Neuronal stem cell (in vitro differentiated cells): Measurements from ENCODE around the gene OSBPL2.
A peak's percentile ranks its signal among the peaks of the same experiment; 100 is the strongest.

Source experiments
- DNase-seq: peaks from one replicate; pipeline ENCODE4 v3.0.0-alpha.2; 2013; ENCODE audit warnings: low spot score
- H2AFZ ChIP-seq: one replicate; pipeline ENCODE4 v1.6.1; 2013; ENCODE audit warnings: mild to moderate bottlenecking, low read length, inconsistent platforms
- H2AK5ac ChIP-seq: 2 replicates; pipeline ENCODE4 v1.6.1; 2013; ENCODE audit warnings: low read depth, mild to moderate bottlenecking, inconsistent platforms, low read length, moderate library complexity, mixed read lengths
- H2BK120ac ChIP-seq: 2 replicates; pipeline ENCODE4 v1.6.1; 2013; ENCODE audit warnings: low read depth, mild to moderate bottlenecking, inconsistent platforms, low read length, moderate library complexity, mixed read lengths
- H2BK12ac ChIP-seq: one replicate; pipeline ENCODE4 v1.6.1; 2013; ENCODE audit warnings: low read length, inconsistent platforms
- H2BK15ac ChIP-seq: 2 replicates; pipeline ENCODE4 v1.6.1; 2013; ENCODE audit warnings: mild to moderate bottlenecking, low read length, inconsistent platforms, mixed read lengths
- H2BK5ac ChIP-seq: one replicate; pipeline ENCODE4 v1.6.1; 2013; ENCODE audit warnings: inconsistent platforms, mild to moderate bottlenecking, low read length, moderate library complexity
- H3K14ac ChIP-seq: one replicate; pipeline ENCODE4 v1.6.1; 2013; ENCODE audit warnings: low read length, inconsistent platforms
- H3K18ac ChIP-seq: 2 replicates; pipeline ENCODE4 v1.6.1; 2013; ENCODE audit warnings: low read length, inconsistent platforms
- H3K23ac ChIP-seq: 2 replicates; pipeline ENCODE4 v1.6.1; 2013; ENCODE audit warnings: low read depth, mild to moderate bottlenecking, mixed read lengths, low read length, inconsistent platforms; ENCODE audit not compliant: poor library complexity
- H3K27ac ChIP-seq: replicated peaks from 3 replicates; pipeline ENCODE4 v1.5.1; 2013; ENCODE audit warnings: low read length, inconsistent platforms
- H3K27me3 ChIP-seq, 3 experiments: 2 replicates each; pipeline ENCODE4 v1.6.1; 2013; ENCODE audit warnings: low read length in 3 of 3, mild to moderate bottlenecking in 2 of 3, inconsistent platforms in 1 of 3, low read depth in 1 of 3, mixed read lengths in 1 of 3, moderate library complexity in 1 of 3; ENCODE audit not compliant: control insufficient read depth in 3 of 3, insufficient read depth in 3 of 3
- H3K36me3 ChIP-seq, 2 donors: replicated peaks in 1 of 2; 2 replicates each; pipeline ENCODE4 v1.6.1; 2013; ENCODE audit warnings: low read length in 2 of 2; ENCODE audit not compliant: control insufficient read depth in 2 of 2, insufficient read depth in 2 of 2
- H3K4ac ChIP-seq: 2 replicates; pipeline ENCODE4 v1.6.1; 2013; ENCODE audit warnings: inconsistent platforms, mild to moderate bottlenecking, low read length, moderate library complexity
- H3K4me1 ChIP-seq, 2 donors: 1 replicate in 1 of 2; 2 replicates in 1 of 2; pipeline ENCODE4 v1.6.1; 2013; ENCODE audit warnings: low read length in 2 of 2, low read depth in 1 of 2; ENCODE audit not compliant: control insufficient read depth in 2 of 2, insufficient read depth in 1 of 2
- H3K4me2 ChIP-seq: one replicate; pipeline ENCODE4 v1.6.1; 2013; ENCODE audit warnings: mild to moderate bottlenecking, low read length, inconsistent platforms; ENCODE audit not compliant: insufficient read depth, poor library complexity, severe bottlenecking
- H3K4me3 ChIP-seq, 2 donors: 2 replicates each; pipeline ENCODE4 v1.5.1; 2013; ENCODE audit warnings: low read length in 2 of 2, mild to moderate bottlenecking in 2 of 2, inconsistent platforms in 1 of 2, moderate library complexity in 1 of 2
- H3K79me1 ChIP-seq: one replicate; pipeline ENCODE4 v1.6.1; 2013; ENCODE audit warnings: low read depth, mild to moderate bottlenecking, inconsistent platforms, low read length, moderate library complexity
- H3K9ac ChIP-seq: one replicate; pipeline ENCODE4 v1.6.1; 2013; ENCODE audit warnings: mild to moderate bottlenecking, low read depth, low read length, inconsistent platforms; ENCODE audit not compliant: poor library complexity
- H3K9me3 ChIP-seq, 2 donors: replicated peaks in 1 of 2; 2 replicates each; pipeline versions ENCODE3 to v1.6.1; 2013; ENCODE audit warnings: low read length in 2 of 2, mild to moderate bottlenecking in 2 of 2, inconsistent platforms in 1 of 2, low read depth in 1 of 2, mixed read lengths in 1 of 2, moderate library complexity in 1 of 2; ENCODE audit not compliant: control insufficient read depth in 2 of 2, insufficient read depth in 1 of 2
- H4K8ac ChIP-seq: one replicate; pipeline ENCODE4 v1.6.1; 2013; ENCODE audit warnings: low read depth, mild to moderate bottlenecking, inconsistent platforms, low read length, moderate library complexity
- H4K91ac ChIP-seq: one replicate; pipeline ENCODE4 v1.6.1; 2013; ENCODE audit warnings: low read length, low read depth, mild to moderate bottlenecking, inconsistent platforms; ENCODE audit not compliant: poor library complexity
- WGBS, 2 donors: extraction: QIAGEN DNeasy Blood & Tissue Kit; methylation state at CpG; one replicate each; pipeline ENCODE4 v1.1.7; 2013; ENCODE audit warnings: missing lambda C conversion rate in 2 of 2, mixed read lengths in 1 of 2; ENCODE audit not compliant: insufficient read length in 2 of 2, insufficient replicate concordance in 1 of 2; ENCODE audit errors: extremely low coverage in 2 of 2; 5-methylcytosine and 5-hydroxymethylcytosine counted together

The OSBPL2 gene

DNA sequence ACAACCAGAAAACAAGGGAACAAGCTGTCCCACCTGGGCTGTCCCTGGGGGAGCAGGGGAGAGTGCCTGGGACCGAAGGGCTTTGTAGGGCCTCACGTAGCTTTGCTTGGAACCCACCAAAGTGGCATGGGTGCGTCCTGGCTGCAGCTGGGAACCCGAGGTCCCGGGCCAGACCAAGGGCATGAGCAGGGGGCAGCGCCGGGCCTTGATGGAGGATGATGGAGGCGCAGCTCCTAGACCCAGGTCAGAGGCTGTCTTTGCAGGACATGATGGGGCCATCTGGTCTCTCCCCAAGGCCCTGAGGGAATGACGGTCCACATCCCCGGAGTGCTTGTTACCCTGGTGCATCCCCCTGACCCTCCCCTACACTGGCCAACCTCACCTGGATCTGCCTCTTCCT is 7.6 kb upstream of the OSBPL2 start:
- Histone ChIP-seq H3K27ac (no peak overlapping the region), H3K79me1 (no peaks in the 10 kb centered on the region), H3K4me1 (peaks cover 13 to 18% of the 10 kb centered on the region in 2 donors), H2BK15ac (peak overlapping the region; percentile 69), H3K23ac (peak overlapping the region; percentile 16), H2AK5ac (peak overlapping the region; percentile 60), H3K4me2 (no peak overlapping the region), H3K27me3 (peaks cover 0 to 23% (median 0%) of the 10 kb centered on the region in 3 experiments), H3K4ac (peak overlapping the region; percentile 8), H4K91ac (no peak overlapping the region), H2BK120ac (no peak overlapping the region), H3K9ac (no peak overlapping the region), H3K9me3 (peaks cover 0 to 7% of the 10 kb centered on the region in 2 donors), H2AFZ (no peak overlapping the region), H2BK5ac (no peak overlapping the region), H3K18ac (peak overlapping the region; percentile 44), H3K4me3 (peak overlapping the region in 1 of 2 donors; percentile 49), H3K14ac (no peak overlapping the region), H2BK12ac (no peak overlapping the region), H4K8ac (no peak overlapping the region), H3K36me3 (no peaks in the 10 kb centered on the region)
- WGBS, 2 donors, result no CpG with 5 or more reads among the region's 10 CpGs
- no peak for DNase-seq

DNA sequence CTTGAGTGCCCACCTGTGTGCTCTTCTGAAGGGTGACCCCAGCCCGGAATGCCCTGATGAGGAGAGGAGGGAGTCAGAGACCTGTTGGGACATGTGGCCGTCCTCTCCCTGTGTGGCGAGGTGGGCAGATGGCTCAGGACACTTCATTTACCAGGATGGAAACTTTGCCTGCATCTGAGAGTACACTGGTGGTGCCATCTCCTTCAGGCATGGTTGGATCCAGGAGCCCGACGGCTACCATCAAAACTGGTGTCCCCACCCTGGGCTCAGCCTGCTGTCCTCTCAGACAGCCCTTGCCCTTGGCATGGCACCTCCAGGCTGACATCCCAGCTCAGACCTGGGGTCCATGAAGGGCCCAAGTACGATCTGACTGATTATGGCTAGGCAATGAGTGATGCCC is 7.0 kb upstream of the OSBPL2 start:
- DNase-seq, result no peak
- Histone ChIP-seq H2AK5ac (peak overlapping the region; percentile 60), H2BK12ac (no peak overlapping the region), H3K23ac (no peak overlapping the region), H3K4me1 (peaks cover 18 to 24% of the 10 kb centered on the region in 2 donors), H3K4me2 (no peak overlapping the region), H4K8ac (no peak overlapping the region), H3K9me3 (peaks cover 0 to 7% of the 10 kb centered on the region in 2 donors), H3K79me1 (no peaks in the 10 kb centered on the region), H3K36me3 (no peaks in the 10 kb centered on the region), H3K27me3 (peaks cover 0 to 17% (median 0%) of the 10 kb centered on the region in 3 experiments), H3K9ac (no peak overlapping the region), H3K14ac (no peak overlapping the region), H2BK5ac (no peak overlapping the region), H4K91ac (no peak overlapping the region), H2BK120ac (no peak overlapping the region), H3K4ac (no peak overlapping the region), H2BK15ac (peak overlapping the region; percentile 69), H3K4me3 (no peak overlapping the region), H2AFZ (no peak overlapping the region), H3K27ac (no peak overlapping the region), H3K18ac (peak overlapping the region; percentile 22)
- WGBS, 2 donors, result no CpG with 5 or more reads among the region's 6 CpGs

DNA sequence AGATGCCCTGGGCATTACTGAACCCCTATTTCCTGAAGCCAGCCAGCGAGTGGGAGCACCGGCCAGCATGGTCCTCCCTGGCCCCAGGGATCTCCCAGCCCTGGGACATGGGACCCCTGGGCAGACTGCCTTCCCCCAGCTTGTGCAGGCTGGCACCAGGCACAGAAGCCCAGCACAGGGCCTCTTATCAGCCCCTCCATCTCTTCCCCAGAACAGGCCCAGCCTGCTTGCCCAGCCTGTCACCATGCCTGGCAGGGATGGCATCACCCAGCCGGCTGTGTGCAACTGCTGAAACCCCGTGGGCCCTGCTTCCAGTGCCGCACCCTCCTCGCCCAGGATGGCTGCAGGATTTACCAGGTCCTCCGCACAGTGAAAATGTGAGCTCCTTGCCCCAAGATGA is 6.1 kb upstream of the OSBPL2 start:
- peaks cover 25 to 31% of the 10 kb centered on the region in 2 donors for H3K4me1 ChIP-seq
- no peaks in the 10 kb centered on the region for H3K79me1 ChIP-seq
- H3K9me3 ChIP-seq, result peaks cover 0 to 7% of the 10 kb centered on the region in 2 donors
- H4K91ac ChIP-seq, result peak overlapping the region; percentile 62
- no peak overlapping the region for H3K23ac ChIP-seq
- H3K27ac ChIP-seq, result no peak overlapping the region
- H3K36me3 ChIP-seq, result no peaks in the 10 kb centered on the region
- no peak overlapping the region for H2AFZ ChIP-seq
- H3K18ac ChIP-seq, result peak overlapping the region; percentile 59
- no peak for DNase-seq
- H2BK120ac ChIP-seq, result peak overlapping the region; percentile 13
- H3K27me3 ChIP-seq, result peaks cover 0 to 8% (median 0%) of the 10 kb centered on the region in 3 experiments
- H2AK5ac ChIP-seq, result peak overlapping the region; percentile 88
- no peak overlapping the region for H3K9ac ChIP-seq
- no peak overlapping the region for H3K4ac ChIP-seq
- no peak overlapping the region for H3K14ac ChIP-seq
- no peak overlapping the region for H3K4me2 ChIP-seq
- no peak overlapping the region for H2BK12ac ChIP-seq
- H2BK5ac ChIP-seq, result no peak overlapping the region
- H2BK15ac ChIP-seq, result peak overlapping the region; percentile 69
- H3K4me3 ChIP-seq, result no peak overlapping the region
- WGBS, 2 donors, result no CpG with 5 or more reads among the region's 7 CpGs
- no peak overlapping the region for H4K8ac ChIP-seq

DNA sequence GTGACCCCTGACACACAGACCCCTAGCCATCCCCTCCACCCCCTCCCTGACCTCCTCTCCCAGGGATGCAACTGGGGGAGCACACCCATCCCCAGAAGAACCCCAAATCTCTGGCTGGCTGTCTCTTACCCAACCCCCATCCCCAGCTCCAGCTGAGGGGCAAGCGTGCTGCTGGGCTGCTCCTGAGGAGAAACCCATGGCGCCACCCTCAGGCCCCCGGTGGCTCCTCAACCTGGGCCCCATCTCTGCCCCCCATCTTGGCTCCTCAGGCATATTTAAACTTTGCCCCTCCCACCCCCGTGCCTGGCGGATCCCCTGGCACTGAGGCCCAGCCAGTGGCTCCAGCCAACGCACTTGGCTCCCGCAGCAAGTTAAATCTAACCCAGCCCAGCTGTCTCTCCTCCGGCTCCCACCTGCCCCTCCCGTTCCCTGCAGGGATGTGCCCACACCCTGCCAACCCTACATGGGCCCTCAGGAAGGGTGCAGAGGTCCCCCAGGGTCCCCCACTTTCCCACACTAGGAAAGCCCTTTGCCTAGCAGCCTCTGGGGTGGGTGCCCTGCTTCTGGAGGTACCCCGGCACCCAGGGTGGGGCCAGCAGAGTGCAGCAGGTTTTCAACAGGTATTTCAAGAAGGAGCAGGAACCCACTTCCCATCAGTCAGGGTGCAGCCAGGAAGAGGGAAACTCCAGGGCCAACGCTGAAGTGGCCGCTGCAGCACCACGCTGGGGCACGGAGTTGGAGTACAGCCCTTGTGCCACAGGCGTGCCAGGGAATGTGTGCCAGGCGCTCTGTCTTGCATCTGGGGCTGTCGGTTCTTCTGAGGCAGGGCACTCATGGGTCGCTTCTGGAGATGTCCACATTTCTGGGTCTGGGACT is 5.3 kb upstream of the OSBPL2 start:
- no peak overlapping the region for H4K91ac ChIP-seq
- no peaks in the 10 kb centered on the region for H3K27me3 ChIP-seq
- H2BK120ac ChIP-seq, result no peak overlapping the region
- H3K23ac ChIP-seq, result peak overlapping the region; percentile 1
- H2BK5ac ChIP-seq, result no peak overlapping the region
- DNase-seq, result no peak
- H3K4me2 ChIP-seq, result no peak overlapping the region
- no peak overlapping the region for H3K9ac ChIP-seq
- H2AFZ ChIP-seq, result no peak overlapping the region
- H2BK15ac ChIP-seq, result no peak overlapping the region
- H2BK12ac ChIP-seq, result no peak overlapping the region
- peaks cover 29 to 38% of the 10 kb centered on the region in 2 donors for H3K4me1 ChIP-seq
- no peak overlapping the region for H4K8ac ChIP-seq
- H3K4ac ChIP-seq, result no peak overlapping the region
- H3K14ac ChIP-seq, result no peak overlapping the region
- H2AK5ac ChIP-seq, result peak overlapping the region; percentile 88
- H3K4me3 ChIP-seq, result no peak overlapping the region
- H3K18ac ChIP-seq, result no peak overlapping the region
- H3K36me3 ChIP-seq, result no peaks in the 10 kb centered on the region
- WGBS, 2 donors, result no CpG with 5 or more reads among the region's 18 CpGs
- no peaks in the 10 kb centered on the region for H3K79me1 ChIP-seq
- no peak overlapping the region for H3K27ac ChIP-seq
- peaks cover 0 to 7% of the 10 kb centered on the region in 2 donors for H3K9me3 ChIP-seq
